Measurements from ENCODE around the gene CLCN5. TPM values are rescaled to one million over a fixed set of nuclear protein-coding genes. Genes with fewer than 3 reads are reported as not detected.

CLCN5 gene
- total and polyA plus RNA-seq, 4 donors: 6.9 to 28.9 (median 13.7) TPM

GRCh38 chrX:50068893-50069292 is 146.5 kb downstream of the CLCN5 start:
- 57% methylated on average over 1 of the region's 2 CpGs for WGBS (ENCODE audit: insufficient coverage)
- no peak for DNase-seq (ENCODE audit: low read depth in 4 of 6, low spot score in 6 of 6)
- Histone ChIP-seq H3K27me3 (ENCODE audit: control insufficient read depth, insufficient read depth, low read length) (no peaks in the 10 kb centered on the region), H3K9me3 (ENCODE audit: control insufficient read depth, insufficient read depth, low read length) (no peaks in the 10 kb centered on the region), H3K4me3 (ENCODE audit: low read depth, low read length) (no peak overlapping the region), H3K27ac (ENCODE audit: low read depth, low read length) (no peak overlapping the region), H3K36me3 (ENCODE audit: control insufficient read depth, insufficient read depth, low read length) (no peaks in the 10 kb centered on the region), H3K4me1 (ENCODE audit: control insufficient read depth, insufficient read depth, low read length) (no peaks in the 10 kb centered on the region)

DNA sequence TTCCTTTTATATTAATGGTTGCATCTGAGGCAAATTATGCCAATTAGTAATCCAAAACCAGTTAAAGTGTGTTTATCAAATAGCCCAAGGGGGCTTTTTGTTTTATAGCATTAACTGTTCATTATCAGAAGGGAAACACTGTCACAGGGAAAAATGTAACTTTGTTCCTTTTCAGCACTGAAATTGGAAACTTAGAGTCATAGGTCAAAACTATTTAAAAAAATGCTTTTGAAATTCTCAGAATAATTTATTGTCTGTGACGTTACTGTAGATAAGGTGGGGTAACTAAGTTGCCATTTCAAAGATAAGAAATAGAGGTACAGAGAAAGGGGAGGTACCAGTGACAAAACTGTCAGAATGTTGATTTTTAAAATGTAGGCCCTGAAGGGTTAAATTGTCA is 149.1 kb downstream of the CLCN5 start:
- WGBS (ENCODE audit: insufficient coverage): 43% methylated on average over 1 of the region's 1 CpG
- Histone ChIP-seq H3K4me1 (ENCODE audit: control insufficient read depth, insufficient read depth, low read length) (no peaks in the 10 kb centered on the region), H3K27ac (ENCODE audit: low read depth, low read length) (no peak overlapping the region), H3K27me3 (ENCODE audit: control insufficient read depth, insufficient read depth, low read length) (peaks cover 2% of the 10 kb centered on the region), H3K36me3 (ENCODE audit: control insufficient read depth, insufficient read depth, low read length) (peaks cover under 1% of the 10 kb centered on the region), H3K4me3 (ENCODE audit: low read depth, low read length) (no peak overlapping the region), H3K9me3 (ENCODE audit: control insufficient read depth, insufficient read depth, low read length) (no peaks in the 10 kb centered on the region)
- no peak for DNase-seq (ENCODE audit: low read depth in 4 of 6, low spot score in 6 of 6)

GRCh38 chrX:50072110-50072509 is 149.7 kb downstream of the CLCN5 start:
- H3K9me3 ChIP-seq (ENCODE audit: control insufficient read depth, insufficient read depth, low read length): no peaks in the 10 kb centered on the region
- peaks cover 2% of the 10 kb centered on the region for H3K27me3 ChIP-seq (ENCODE audit: control insufficient read depth, insufficient read depth, low read length)
- H3K4me1 ChIP-seq (ENCODE audit: control insufficient read depth, insufficient read depth, low read length): no peaks in the 10 kb centered on the region
- 100% methylated on average over 1 of the region's 1 CpG for WGBS (ENCODE audit: insufficient coverage)
- no peak overlapping the region for H3K4me3 ChIP-seq (ENCODE audit: low read depth, low read length)
- peaks cover 2% of the 10 kb centered on the region for H3K36me3 ChIP-seq (ENCODE audit: control insufficient read depth, insufficient read depth, low read length)
- H3K27ac ChIP-seq (ENCODE audit: low read depth, low read length): no peak overlapping the region
- DNase-seq (ENCODE audit: low read depth in 4 of 6, low spot score in 6 of 6): no peak

- Histone ChIP-seq H3K4me3 (ENCODE audit: low read depth, low read length) (no peak overlapping the region), H3K27ac (ENCODE audit: low read depth, low read length) (no peak overlapping the region), H3K36me3 (ENCODE audit: control insufficient read depth, insufficient read depth, low read length) (peaks cover 2% of the 10 kb centered on the region), H3K9me3 (ENCODE audit: control insufficient read depth, insufficient read depth, low read length) (no peaks in the 10 kb centered on the region), H3K27me3 (ENCODE audit: control insufficient read depth, insufficient read depth, low read length) (peaks cover 2% of the 10 kb centered on the region), H3K4me1 (ENCODE audit: control insufficient read depth, insufficient read depth, low read length) (no peaks in the 10 kb centered on the region)
- WGBS (ENCODE audit: insufficient coverage): no CpG with 5 or more reads among the region's 2 CpGs
- DNase-seq (ENCODE audit: low read depth in 4 of 6, low spot score in 6 of 6): no peak
These were observed 151.2 kb downstream of the CLCN5 start for GRCh38 chrX:50073601-50074000.

- Histone ChIP-seq H3K27me3 (ENCODE audit: control insufficient read depth, insufficient read depth, low read length) (peaks cover 2% of the 10 kb centered on the region), H3K27ac (ENCODE audit: low read depth, low read length) (no peak overlapping the region), H3K9me3 (ENCODE audit: control insufficient read depth, insufficient read depth, low read length) (no peaks in the 10 kb centered on the region), H3K4me3 (ENCODE audit: low read depth, low read length) (no peak overlapping the region), H3K36me3 (ENCODE audit: control insufficient read depth, insufficient read depth, low read length) (peaks cover 2% of the 10 kb centered on the region), H3K4me1 (ENCODE audit: control insufficient read depth, insufficient read depth, low read length) (no peaks in the 10 kb centered on the region)
- DNase-seq (ENCODE audit: low read depth in 4 of 6, low spot score in 6 of 6): no peak
- 67% methylated on average over 1 of the region's 4 CpGs for WGBS (ENCODE audit: insufficient coverage)
These were observed 153.4 kb downstream of the CLCN5 start for GRCh38 chrX:50075630-50076339.

- WGBS (ENCODE audit: insufficient coverage): 18% methylated on average over 2 of the region's 3 CpGs
- no peaks in the 10 kb centered on the region for H3K4me1 ChIP-seq (ENCODE audit: control insufficient read depth, insufficient read depth, low read length)
- no peaks in the 10 kb centered on the region for H3K9me3 ChIP-seq (ENCODE audit: control insufficient read depth, insufficient read depth, low read length)
- DNase-seq (ENCODE audit: low read depth in 4 of 6, low spot score in 6 of 6): peak in 2 of 6 donors; percentile 38 to 62
- H3K4me3 ChIP-seq (ENCODE audit: low read depth, low read length): no peak overlapping the region
- H3K27ac ChIP-seq (ENCODE audit: low read depth, low read length): no peak overlapping the region
- H3K36me3 ChIP-seq (ENCODE audit: control insufficient read depth, insufficient read depth, low read length): peaks cover 2% of the 10 kb centered on the region
- H3K27me3 ChIP-seq (ENCODE audit: control insufficient read depth, insufficient read depth, low read length): no peaks in the 10 kb centered on the region
These were observed 159.0 kb downstream of the CLCN5 start for GRCh38 chrX:50081282-50081889.

GRCh38 chrX:50082741-50083140 is 160.3 kb downstream of the CLCN5 start:
- WGBS (ENCODE audit: insufficient coverage): no CpG with 5 or more reads among the region's 2 CpGs
- no peak for DNase-seq (ENCODE audit: low read depth in 4 of 6, low spot score in 6 of 6)
- no peak overlapping the region for H3K27ac ChIP-seq (ENCODE audit: low read depth, low read length)
- H3K4me3 ChIP-seq (ENCODE audit: low read depth, low read length): no peak overlapping the region
- H3K27me3 ChIP-seq (ENCODE audit: control insufficient read depth, insufficient read depth, low read length): peaks cover 4% of the 10 kb centered on the region
- no peaks in the 10 kb centered on the region for H3K4me1 ChIP-seq (ENCODE audit: control insufficient read depth, insufficient read depth, low read length)
- peaks cover 4% of the 10 kb centered on the region for H3K36me3 ChIP-seq (ENCODE audit: control insufficient read depth, insufficient read depth, low read length)
- no peaks in the 10 kb centered on the region for H3K9me3 ChIP-seq (ENCODE audit: control insufficient read depth, insufficient read depth, low read length)

DNA sequence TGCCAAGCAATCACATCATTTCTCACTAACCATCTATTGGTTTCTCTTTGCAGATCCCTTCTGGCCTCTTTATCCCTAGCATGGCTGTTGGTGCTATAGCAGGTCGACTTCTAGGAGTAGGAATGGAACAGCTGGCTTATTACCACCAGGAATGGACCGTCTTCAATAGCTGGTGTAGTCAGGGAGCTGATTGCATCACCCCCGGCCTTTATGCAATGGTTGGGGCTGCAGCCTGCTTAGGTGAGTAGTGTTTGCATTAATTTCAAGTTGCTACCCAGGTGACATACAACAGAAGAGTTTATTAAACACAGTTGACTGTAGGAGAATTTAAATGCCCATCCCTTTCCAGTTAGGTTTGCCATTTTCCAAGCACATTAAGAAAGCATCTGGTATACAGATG is 166.2 kb downstream of the CLCN5 start:
- H3K27me3 ChIP-seq (ENCODE audit: control insufficient read depth, insufficient read depth, low read length): peaks cover 4% of the 10 kb centered on the region
- H3K27ac ChIP-seq (ENCODE audit: low read depth, low read length): no peak overlapping the region
- no peak for DNase-seq (ENCODE audit: low read depth in 4 of 6, low spot score in 6 of 6)
- WGBS (ENCODE audit: insufficient coverage): 67% methylated on average over 3 of the region's 3 CpGs
- no peaks in the 10 kb centered on the region for H3K9me3 ChIP-seq (ENCODE audit: control insufficient read depth, insufficient read depth, low read length)
- no peak overlapping the region for H3K4me3 ChIP-seq (ENCODE audit: low read depth, low read length)
- peaks cover 4% of the 10 kb centered on the region for H3K36me3 ChIP-seq (ENCODE audit: control insufficient read depth, insufficient read depth, low read length)
- no peaks in the 10 kb centered on the region for H3K4me1 ChIP-seq (ENCODE audit: control insufficient read depth, insufficient read depth, low read length)

GRCh38 chrX:50093625-50094024 is 171.2 kb downstream of the CLCN5 start:
- DNase-seq (ENCODE audit: low read depth in 4 of 6, low spot score in 6 of 6): no peak
- Histone ChIP-seq H3K27ac (ENCODE audit: low read depth, low read length) (no peak overlapping the region), H3K36me3 (ENCODE audit: control insufficient read depth, insufficient read depth, low read length) (no peaks in the 10 kb centered on the region), H3K9me3 (ENCODE audit: control insufficient read depth, insufficient read depth, low read length) (no peaks in the 10 kb centered on the region), H3K27me3 (ENCODE audit: control insufficient read depth, insufficient read depth, low read length) (peaks cover 5% of the 10 kb centered on the region), H3K4me1 (ENCODE audit: control insufficient read depth, insufficient read depth, low read length) (no peaks in the 10 kb centered on the region), H3K4me3 (ENCODE audit: low read depth, low read length) (no peak overlapping the region)
- 88% methylated on average over 4 of the region's 4 CpGs for WGBS (ENCODE audit: insufficient coverage)

DNA sequence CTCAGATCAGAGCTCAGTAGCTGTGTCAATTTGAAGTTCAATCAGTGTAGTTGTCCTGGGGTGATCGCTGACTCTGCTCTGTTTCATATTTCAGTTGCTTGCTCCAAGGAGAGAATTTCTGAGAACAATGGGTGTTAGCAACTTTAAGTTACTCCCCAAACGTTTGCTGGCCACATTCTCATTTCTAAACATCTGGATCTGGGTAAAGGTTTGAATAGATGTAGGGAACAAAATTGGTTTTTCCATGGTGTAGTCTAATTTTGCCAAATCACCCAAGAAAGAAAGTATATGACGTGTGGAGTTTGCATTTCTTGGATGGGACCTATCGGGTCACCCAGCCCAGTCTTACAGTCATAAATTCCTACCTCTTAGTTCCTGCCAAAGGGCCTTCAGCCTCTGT is 174.7 kb downstream of the CLCN5 start:
- no CpG with 5 or more reads among the region's 4 CpGs for WGBS (ENCODE audit: insufficient coverage)
- DNase-seq (ENCODE audit: low read depth in 4 of 6, low spot score in 6 of 6): peak in 1 of 6 donors; percentile 7

More for the DNA sequence above, 174.7 kb downstream of the CLCN5 start:
- no peak overlapping the region for H3K27ac ChIP-seq (ENCODE audit: low read depth, low read length)
- peaks cover 5% of the 10 kb centered on the region for H3K27me3 ChIP-seq (ENCODE audit: control insufficient read depth, insufficient read depth, low read length)
- no peaks in the 10 kb centered on the region for H3K9me3 ChIP-seq (ENCODE audit: control insufficient read depth, insufficient read depth, low read length)
- no peaks in the 10 kb centered on the region for H3K36me3 ChIP-seq (ENCODE audit: control insufficient read depth, insufficient read depth, low read length)
- H3K4me1 ChIP-seq (ENCODE audit: control insufficient read depth, insufficient read depth, low read length): no peaks in the 10 kb centered on the region
- H3K4me3 ChIP-seq (ENCODE audit: low read depth, low read length): no peak overlapping the region

All from spinal cord (tissue), 10 donors.